Smooth muscle cell (in vitro differentiated cells): ENCODE data around the gene TFAP2C. TPM values are rescaled to one million over a fixed set of nuclear protein-coding genes. Genes with fewer than 3 reads are reported as not detected.

ENCODE experiments used
- DNase-seq: peaks from one replicate; lab custom pipeline; 2025; ENCODE audit not compliant: unreplicated experiment; lab: John Stamatoyannopoulos, UW
- H2AFZ ChIP-seq: fragments of 200-600 bp; sonication (generic); 2 replicates; pipeline ENCODE4 v1.6.0; 2016; ENCODE audit warnings: antibody characterized with exemption, low read depth, mild to moderate bottlenecking
- H3F3A ChIP-seq: fragments of 200-600 bp; sonication (generic); 2 replicates; pipeline ENCODE4 v1.6.0; 2017; ENCODE audit warnings: antibody characterized with exemption, low read depth
- H3K27ac ChIP-seq: fragments of 200-600 bp; sonication (generic); 2 replicates; pipeline ENCODE4 v1.5.1; 2016; ENCODE audit warnings: low read depth, mild to moderate bottlenecking
- H3K27me3 ChIP-seq: fragments of 200-600 bp; sonication (generic); 2 replicates; pipeline ENCODE4 v1.6.1; 2016; ENCODE audit warnings: low read depth, mild to moderate bottlenecking
- H3K36me3 ChIP-seq: fragments of 200-600 bp; sonication (generic); 2 replicates; pipeline ENCODE4 v1.5.1; 2016; ENCODE audit warnings: low read depth
- H3K4me1 ChIP-seq: fragments of 200-600 bp; sonication (generic); 2 replicates; pipeline ENCODE4 v1.5.1; 2016; ENCODE audit warnings: low read depth
- H3K4me2 ChIP-seq: fragments of 200-600 bp; sonication (generic); 2 replicates; pipeline ENCODE4 v1.6.0; 2016; ENCODE audit warnings: mild to moderate bottlenecking
- H3K4me3 ChIP-seq: fragments of 200-600 bp; sonication (generic); 2 replicates; pipeline ENCODE4 v1.5.1; 2016; ENCODE audit warnings: mild to moderate bottlenecking
- H3K79me2 ChIP-seq: fragments of 200-600 bp; sonication (generic); 2 replicates; pipeline ENCODE4 v1.6.0; 2016; ENCODE audit warnings: low read depth, mild to moderate bottlenecking
- H3K9ac ChIP-seq: fragments of 200-600 bp; sonication (generic); 2 replicates; pipeline ENCODE4 v1.6.0; 2016; ENCODE audit warnings: low read depth
- H3K9me3 ChIP-seq: fragments of 200-600 bp; sonication (generic); replicated peaks from 2 replicates; pipeline ENCODE4 v1.5.1; 2016; ENCODE audit warnings: low read depth
- H4K20me1 ChIP-seq: fragments of 200-600 bp; sonication (generic); 2 replicates; pipeline ENCODE4 v1.6.0; 2016; ENCODE audit warnings: low read depth
- CTCF ChIP-seq: fragments of 200-600 bp; sonication (generic); IDR thresholded peaks from 2 replicates; pipeline ENCODE4 v1.5.1; 2017; ENCODE audit warnings: borderline replicate concordance, mild to moderate bottlenecking, antibody characterized with exemption; ENCODE audit not compliant: insufficient read depth, poor library complexity, severe bottlenecking
- WGBS: methylation state at CpG from one replicate; pipeline ENCODE4 v1.1.7; 2016; ENCODE audit warnings: low lambda C conversion rate; 5-methylcytosine and 5-hydroxymethylcytosine counted together
- polyA plus RNA-seq: library from polyadenylated mRNA; unstranded; fragments of >200 nt; fragmentation: Nextera tagmentation; extraction: Ambion mirVana; gene quantifications from 2 replicates; pipeline ENCODE4 v1.2.1, GENCODE V29; 2016
- total RNA-seq: library from RNA; depleted of rRNA; stranded (reverse); fragments of >200 nt; gene quantifications from 2 replicates; pipeline ENCODE4 v1.2.3, GENCODE V29; 2014

The TFAP2C gene
- total and polyA plus RNA-seq, 2 experiments from 2014 or later: 2.5 to 5.8 TPM

GRCh38 chr20:56590888-56591287, 38.2 kb upstream of the TFAP2C start:
- Histone ChIP-seq H3K79me2 (no peaks in the 10 kb centered on the region), H3K27me3 (no peaks in the 10 kb centered on the region), H3K36me3 (no peaks in the 10 kb centered on the region), H3K9me3 (no peaks in the 10 kb centered on the region), H4K20me1 (no peaks in the 10 kb centered on the region), H3K9ac (no peak overlapping the region), H3K4me3 (no peak overlapping the region), H2AFZ (no peak overlapping the region), H3K4me1 (no peaks in the 10 kb centered on the region), H3K27ac (no peak overlapping the region), H3F3A (no peaks in the 10 kb centered on the region), H3K4me2 (no peak overlapping the region)
- TF ChIP-seq CTCF: no peak
- WGBS: 93% methylated on average over 6 of the region's 6 CpGs
- no peak for DNase-seq

- Histone ChIP-seq H3K9me3 (no peaks in the 10 kb centered on the region), H3K4me3 (no peak overlapping the region), H3K36me3 (no peaks in the 10 kb centered on the region), H3K9ac (no peak overlapping the region), H3K4me2 (no peak overlapping the region), H3K79me2 (no peaks in the 10 kb centered on the region), H3K27ac (no peak overlapping the region), H3F3A (no peaks in the 10 kb centered on the region), H4K20me1 (no peaks in the 10 kb centered on the region), H2AFZ (no peak overlapping the region), H3K4me1 (no peaks in the 10 kb centered on the region), H3K27me3 (no peaks in the 10 kb centered on the region)
- TF ChIP-seq CTCF: no peak
- DNase-seq: no peak
These were observed 36.9 kb upstream of the TFAP2C start for GRCh38 chr20:56592211-56592610.

- Histone ChIP-seq H2AFZ (no peak overlapping the region), H3K36me3 (no peaks in the 10 kb centered on the region), H3K27me3 (no peaks in the 10 kb centered on the region), H3K27ac (no peak overlapping the region), H3F3A (no peaks in the 10 kb centered on the region), H3K79me2 (no peaks in the 10 kb centered on the region), H3K4me2 (no peak overlapping the region), H3K9me3 (no peaks in the 10 kb centered on the region), H3K4me3 (no peak overlapping the region), H4K20me1 (no peaks in the 10 kb centered on the region), H3K4me1 (no peaks in the 10 kb centered on the region), H3K9ac (no peak overlapping the region)
- TF ChIP-seq CTCF: no peak
- no peak for DNase-seq
- 57% methylated on average over 6 of the region's 6 CpGs for WGBS
These were observed 36.3 kb upstream of the TFAP2C start for GRCh38 chr20:56592817-56593216.

GRCh38 chr20:56595746-56596475, 33.2 kb upstream of the TFAP2C start:
- Histone ChIP-seq H3K4me2 (no peak overlapping the region), H2AFZ (no peak overlapping the region), H4K20me1 (no peaks in the 10 kb centered on the region), H3K36me3 (no peaks in the 10 kb centered on the region), H3K9me3 (no peaks in the 10 kb centered on the region), H3K27ac (no peak overlapping the region), H3K4me1 (no peaks in the 10 kb centered on the region), H3K4me3 (no peak overlapping the region), H3K79me2 (no peaks in the 10 kb centered on the region), H3F3A (no peaks in the 10 kb centered on the region), H3K27me3 (no peaks in the 10 kb centered on the region), H3K9ac (no peak overlapping the region)
- TF ChIP-seq CTCF: no peak
- no peak for DNase-seq
- WGBS: 60% methylated on average over 17 of the region's 17 CpGs
